HG03095 (cell line): ENCODE data around the gene MRPS7.
A peak's percentile ranks its signal among the peaks of the same experiment; 100 is the strongest.
"Not testable (repeated sequence)": the region's sequence is repeated elsewhere in the genome, so short reads cannot be mapped to it uniquely, and the experiment has no call there.

Source experiments
- ATAC-seq: cut with Tn5 transposase; IDR thresholded peaks from one replicate; pipeline ENCODE4 v1.9.1; 2021; ENCODE audit warnings: moderate library complexity; ENCODE audit not compliant: unreplicated experiment

The MRPS7 gene

DNA sequence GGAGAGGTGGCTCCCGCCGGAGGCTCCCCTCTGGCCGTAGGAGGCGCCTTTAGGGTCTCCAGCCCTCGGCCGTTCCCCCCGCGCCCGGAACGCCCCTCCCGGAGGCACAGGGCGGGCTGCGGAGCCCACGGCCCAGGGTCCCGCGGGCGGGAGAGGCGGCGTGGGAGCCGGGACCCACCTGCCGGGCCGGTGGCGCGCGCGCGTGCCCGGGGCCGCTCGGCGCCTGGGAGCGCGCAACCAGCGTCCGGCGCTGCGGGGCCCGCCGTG is 9.2 kb downstream of the MRPS7 start, which contains the start of gene MIF4GD:
Gene MIF4GD, minus strand, starts transcription at position 266 of the 267 bp plus-strand sequence. CDS start 1,036 bp downstream, outside the sequence.
- ATAC-seq: no peak

DNA sequence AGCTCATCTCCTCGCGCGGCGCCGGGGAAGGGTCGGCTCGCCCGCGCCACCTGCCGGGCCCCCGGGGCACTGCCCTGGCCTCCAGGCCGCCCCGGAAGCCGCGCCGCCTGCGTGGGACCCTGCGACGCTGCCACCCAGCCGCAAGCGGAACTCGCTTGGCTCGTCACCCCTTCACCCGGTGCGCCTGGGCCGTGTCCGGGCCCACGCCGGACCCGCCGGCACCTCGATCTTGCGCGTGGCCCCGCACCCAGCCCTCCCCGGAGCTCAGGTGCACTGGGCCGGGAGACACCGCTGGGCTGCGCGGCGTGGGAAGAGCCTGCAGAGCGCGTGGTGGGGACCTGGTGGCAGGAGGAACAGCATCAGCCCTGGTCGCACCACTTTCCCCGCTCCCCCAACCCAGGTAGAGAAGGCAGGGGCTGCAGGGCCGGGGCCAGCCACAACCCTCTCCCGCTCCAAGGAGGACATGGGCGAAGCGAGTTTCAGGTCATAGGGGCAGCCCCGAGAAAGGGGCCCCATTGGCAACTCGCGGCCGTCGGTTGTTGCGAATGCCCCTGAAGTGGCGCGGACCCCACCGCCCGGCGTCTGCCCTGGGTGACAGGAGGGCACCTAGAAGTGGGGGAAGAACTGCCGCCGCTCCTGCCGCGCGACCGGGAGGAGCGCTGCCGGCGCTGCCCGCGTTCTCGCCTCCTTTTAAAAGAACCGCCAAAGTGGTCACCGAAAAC is 9.7 kb downstream of the MRPS7 start:
- ATAC-seq: peak; percentile 55

DNA sequence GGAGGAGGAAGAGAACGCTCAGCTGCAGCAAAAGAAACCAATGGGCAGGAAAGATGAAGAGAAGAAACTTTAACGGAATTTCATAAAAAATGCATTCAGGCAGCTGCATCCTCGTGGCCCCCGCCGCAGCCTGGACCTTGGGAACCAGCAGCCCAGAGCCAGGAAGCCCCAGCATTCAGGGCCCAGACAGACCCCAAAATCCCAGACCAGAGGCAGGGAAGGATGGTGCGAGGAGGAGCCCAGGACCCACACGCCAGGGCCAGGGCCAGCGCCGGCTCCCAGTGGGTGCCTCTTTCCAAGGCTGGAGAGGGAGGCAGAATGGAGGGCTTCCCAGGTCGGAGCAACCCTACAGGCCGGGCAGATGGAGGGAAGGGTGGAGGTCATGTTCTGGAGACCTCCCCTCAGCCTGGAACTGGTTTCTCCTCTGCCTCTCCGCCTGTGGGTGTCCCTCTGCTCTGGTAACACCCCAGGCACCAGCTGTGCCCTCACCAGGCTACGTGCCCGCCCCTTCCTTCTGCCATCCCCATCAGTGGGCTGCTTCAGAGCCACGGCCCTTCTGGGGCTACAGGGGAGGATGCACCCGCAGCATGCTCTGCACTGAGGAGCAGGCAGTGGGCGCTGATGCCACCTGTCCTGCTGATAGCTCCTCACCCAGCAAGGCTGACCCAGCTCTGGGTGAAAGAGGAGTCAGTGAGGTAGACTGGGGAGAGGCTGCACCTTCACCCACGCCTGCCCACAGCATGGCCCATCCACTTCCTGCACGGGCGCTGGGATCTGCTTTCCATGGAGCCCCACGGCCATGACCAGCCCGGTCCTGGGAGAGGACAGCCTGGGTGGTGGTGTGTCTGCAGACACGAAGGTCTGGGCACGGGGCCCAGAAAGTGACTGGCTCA is 10.5 kb downstream of the MRPS7 start:
- no peak for ATAC-seq

DNA sequence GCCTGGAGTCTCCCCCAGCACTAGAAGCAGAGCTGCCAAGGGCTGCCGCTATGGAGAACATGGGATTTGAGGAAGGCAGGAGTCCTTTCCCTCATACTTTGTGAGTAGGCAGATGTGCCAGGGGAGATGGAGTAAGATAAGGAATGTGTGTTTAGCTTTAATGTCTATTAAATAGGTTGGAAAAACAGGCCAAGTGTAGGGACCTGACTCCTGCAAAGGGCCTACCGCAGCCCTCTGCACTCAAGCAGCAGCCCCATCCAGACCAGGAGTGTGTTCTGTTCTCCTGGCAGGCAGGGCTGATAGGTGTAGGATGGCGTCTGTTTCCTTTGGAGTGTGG is 11.1 kb downstream of the MRPS7 start:
- ATAC-seq: no peak

DNA sequence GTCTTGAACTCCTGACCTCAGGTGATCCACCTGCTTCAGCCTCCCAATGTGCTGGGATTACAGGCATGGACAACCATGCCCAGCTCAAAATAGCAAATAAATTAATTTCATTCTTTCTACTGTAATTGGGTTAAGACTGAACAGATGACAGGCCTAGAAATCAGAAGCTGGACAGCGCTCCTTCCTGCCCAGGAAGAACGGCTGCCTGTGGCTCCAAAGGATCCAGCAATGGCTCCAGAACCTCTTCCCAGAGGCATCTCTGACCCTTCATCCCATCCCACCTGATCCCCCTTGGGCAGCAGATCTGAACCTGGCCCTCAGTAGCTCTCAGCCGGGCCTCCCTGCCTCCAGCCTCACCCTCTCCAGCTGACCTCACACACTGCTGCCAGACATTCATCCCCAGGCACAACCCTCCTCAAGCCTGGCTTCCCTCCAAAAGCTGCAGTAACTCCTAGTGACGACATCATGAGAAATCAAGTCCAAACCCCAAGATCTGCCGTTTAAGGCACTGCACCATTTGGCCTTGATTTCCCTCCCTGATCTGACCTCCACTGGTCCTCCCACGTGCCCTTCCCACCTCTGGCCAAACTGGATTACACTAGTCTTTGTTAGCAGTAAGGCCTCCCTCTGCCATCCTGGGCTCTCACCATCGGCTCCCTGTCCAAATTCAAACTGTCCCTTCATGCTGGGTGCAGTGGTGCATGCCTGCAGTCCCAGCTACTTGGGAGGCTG is 12.5 kb downstream of the MRPS7 start:
- no peak for ATAC-seq

DNA sequence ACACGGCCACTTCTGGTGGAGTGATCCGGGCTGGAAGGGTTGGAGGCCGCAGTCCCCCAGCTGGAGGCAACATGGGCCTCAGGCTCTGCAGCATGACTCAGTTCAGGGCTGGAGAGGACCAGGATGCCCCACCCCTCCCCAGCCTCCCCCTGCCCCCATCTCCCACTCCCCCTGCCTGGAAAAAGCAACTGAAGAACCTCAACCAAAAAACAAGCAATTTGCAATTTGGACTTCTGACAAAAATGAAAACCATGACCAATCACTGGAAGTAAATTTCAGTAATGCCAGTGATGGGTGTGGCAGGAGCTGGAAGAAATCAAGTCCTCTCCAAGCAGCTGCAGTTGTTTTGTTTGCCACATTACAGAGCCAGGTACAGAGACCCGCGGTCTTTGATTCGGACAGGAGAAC is 16.0 kb downstream of the MRPS7 start:
- no peak for ATAC-seq

DNA sequence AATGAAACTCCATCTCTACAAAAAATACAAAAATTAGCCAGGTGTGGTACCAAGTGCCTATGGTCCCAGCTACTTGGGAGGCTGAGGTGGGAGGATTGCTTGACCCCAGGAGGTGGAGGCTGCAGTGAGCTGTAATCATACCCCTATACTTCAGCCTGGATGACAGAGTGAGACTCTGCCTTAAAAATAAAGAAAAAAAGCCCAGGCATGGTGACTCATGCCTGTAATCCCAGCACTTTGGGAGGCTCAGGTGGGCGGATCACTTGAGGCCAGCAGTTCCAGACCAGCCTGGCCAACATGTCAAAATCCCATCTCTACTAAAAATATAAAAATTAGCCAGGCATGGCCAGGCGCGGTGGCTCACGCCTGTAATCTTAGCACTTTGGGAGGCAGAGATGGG is 18.5 kb downstream of the MRPS7 start:
- ATAC-seq: not testable (repeated sequence)

DNA sequence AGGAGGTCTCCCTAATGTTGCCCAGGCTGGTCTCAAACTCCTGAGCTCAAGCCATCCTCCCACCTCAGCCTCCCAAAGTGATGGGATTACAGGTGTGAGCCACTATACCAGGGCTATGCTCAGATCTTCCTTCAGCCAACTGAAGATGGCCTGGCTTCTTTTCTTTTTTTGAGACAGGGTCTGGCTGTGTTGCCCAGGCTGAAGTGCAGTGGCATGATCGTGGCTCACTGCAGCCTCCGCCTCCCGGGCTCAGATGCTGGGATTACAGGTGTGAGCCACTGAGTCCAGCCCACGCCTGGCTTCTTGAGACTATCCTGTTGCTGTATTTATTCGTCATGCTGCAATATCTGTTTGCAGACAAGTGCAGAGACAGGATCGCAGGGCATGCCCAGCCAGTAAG is 23.4 kb downstream of the MRPS7 start:
- no peak for ATAC-seq

DNA sequence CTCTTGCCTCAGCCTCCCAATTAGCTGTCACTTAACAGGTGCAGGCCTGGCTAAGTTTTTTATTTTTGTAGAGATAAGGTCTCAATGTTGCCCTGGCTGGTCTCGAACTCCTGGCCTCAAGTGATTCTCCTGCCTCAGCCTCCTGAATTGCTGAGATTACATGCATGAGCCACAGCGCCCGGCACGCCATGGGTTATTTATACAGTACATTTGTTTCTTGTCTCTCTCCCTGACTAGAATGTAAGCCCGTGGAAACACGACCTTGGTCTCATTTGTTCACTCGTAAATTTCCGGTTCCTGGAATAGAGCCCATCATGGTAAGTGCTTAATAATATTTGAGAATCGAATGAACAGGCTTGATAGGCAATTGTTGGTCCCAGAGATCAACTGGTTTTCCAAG is 25.5 kb downstream of the MRPS7 start:
- ATAC-seq: no peak

DNA sequence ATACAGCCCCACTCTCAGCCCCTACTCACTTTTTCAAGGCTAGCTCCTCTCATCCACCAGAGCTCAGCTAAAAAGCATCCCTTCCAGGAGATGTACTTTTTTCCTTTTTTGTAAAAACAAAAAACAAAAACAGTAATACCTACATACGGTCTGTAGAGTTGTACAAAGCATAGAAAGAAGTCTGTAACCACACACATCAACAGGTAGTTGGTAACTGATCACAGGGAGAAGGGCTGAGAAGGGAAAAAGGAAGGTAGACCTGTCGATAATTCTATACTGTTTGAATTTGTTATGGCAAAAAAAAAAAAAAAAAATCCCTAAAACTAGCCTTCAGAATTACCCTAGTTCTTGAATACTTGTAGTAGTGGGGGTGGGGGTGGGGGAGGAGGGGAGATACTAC is 26.7 kb downstream of the MRPS7 start:
- no peak for ATAC-seq

DNA sequence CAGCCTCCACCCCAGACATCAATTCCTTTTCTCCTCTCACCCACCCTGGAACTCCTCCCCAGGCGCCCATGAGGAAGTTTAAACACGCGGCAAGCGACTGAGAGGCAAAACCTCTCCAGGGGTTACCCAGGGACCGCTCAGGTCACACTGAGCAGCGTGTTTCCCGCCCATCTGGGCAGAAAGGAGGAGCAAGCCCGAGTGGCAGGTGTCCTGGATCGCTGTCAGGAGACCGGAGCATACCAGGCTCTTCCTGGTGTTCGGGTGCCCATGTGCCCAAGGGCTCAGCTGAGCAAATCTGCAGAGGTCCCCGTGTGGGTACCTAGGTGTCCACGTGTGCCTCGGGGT is 27.1 kb downstream of the MRPS7 start:
- peak; percentile 4 for ATAC-seq

DNA sequence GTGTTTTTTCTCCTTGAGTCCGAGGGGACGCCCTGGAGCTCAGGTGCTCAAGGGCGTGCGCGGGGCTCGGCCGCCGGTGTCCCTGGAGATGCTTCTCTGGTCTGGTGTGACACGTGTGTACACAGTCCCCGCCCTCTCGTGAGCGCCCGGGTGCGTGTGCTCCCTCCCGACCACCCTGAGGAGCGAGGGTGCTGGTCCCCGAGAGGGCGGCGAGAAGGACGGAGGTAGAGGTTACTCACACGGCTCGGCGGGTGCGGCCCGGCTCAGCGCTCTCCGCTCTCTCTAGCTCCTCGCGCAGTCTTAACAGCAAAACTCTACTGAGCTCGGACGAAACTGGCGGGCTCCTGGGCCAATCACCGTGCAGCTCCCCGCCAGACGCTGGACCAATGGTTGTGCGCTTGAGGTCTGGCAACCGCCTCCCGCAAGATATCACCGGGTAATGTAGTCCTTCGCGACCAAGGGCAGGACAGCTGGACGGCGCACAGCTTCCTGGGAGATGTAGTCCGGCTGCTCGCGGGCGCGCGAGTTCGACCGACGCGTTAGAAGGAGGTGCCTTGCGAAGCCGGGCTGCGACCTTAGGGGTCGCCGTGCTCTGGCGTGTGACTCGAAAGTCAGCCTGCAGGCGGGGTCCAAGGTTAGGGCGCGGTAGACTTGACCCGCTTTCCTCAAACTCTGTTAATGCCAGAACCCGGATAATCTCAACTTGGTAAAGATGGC is 27.6 kb downstream of the MRPS7 start, which contains the start of gene SLC25A19:
Gene SLC25A19, minus strand, starts transcription at position 319 of the 717 bp plus-strand sequence. CDS start 2,669 bp downstream, outside the sequence.
- ATAC-seq: peak; percentile 92

DNA sequence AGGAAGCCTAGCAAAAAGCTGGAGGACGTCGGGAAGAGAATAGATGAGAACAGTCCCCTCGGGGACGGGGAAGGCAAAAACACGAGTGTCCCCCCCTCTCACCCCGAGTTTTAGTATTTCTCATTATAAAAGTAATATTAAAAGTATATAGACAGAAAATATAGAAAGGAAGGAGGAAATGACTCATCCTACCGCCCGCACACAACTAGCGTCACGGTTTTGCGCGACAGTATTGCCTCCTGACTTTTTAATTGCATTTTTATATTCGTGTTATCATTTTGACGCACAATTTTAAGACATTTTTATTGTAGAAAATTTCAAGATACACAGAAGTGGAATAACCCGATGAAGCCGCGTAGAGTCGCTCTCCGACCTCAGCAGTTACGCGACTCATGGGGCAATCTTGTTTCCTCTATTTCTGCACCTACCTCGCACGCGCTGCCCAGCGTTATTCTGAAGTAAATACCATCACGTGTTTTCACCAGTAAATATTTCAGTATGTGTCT is 28.2 kb downstream of the MRPS7 start:
- ATAC-seq: no peak

DNA sequence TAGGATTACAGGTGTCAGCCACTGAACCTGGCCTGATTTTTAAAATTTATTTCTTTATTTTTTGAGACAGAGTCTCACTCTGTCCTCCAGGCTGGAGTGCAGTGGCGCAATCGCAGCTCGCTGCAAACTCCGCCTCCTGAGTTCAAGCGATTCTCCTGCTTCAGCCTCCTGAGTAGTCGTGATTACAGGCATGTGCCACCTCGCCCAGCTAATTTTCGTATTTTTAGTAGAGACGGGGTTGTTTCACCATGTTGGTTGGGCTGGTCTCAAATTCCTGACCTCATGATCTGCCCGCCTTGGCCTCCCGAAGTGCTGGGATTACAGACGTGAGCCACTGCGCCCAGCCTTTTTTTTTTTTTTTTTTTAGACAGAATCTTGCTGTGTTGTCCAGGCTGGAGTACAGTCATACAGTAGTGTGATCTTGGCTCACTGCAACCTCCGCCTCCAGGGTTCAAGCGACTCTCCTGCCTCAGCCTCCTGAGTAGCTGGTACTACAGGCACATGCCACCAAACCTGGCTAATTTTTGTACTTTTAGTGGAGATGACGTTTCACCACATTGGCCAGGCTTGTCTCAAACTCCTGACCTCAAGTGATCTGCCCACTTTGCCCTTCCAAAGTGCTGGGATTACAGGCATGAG is 31.2 kb downstream of the MRPS7 start:
- ATAC-seq: not testable (repeated sequence)

DNA sequence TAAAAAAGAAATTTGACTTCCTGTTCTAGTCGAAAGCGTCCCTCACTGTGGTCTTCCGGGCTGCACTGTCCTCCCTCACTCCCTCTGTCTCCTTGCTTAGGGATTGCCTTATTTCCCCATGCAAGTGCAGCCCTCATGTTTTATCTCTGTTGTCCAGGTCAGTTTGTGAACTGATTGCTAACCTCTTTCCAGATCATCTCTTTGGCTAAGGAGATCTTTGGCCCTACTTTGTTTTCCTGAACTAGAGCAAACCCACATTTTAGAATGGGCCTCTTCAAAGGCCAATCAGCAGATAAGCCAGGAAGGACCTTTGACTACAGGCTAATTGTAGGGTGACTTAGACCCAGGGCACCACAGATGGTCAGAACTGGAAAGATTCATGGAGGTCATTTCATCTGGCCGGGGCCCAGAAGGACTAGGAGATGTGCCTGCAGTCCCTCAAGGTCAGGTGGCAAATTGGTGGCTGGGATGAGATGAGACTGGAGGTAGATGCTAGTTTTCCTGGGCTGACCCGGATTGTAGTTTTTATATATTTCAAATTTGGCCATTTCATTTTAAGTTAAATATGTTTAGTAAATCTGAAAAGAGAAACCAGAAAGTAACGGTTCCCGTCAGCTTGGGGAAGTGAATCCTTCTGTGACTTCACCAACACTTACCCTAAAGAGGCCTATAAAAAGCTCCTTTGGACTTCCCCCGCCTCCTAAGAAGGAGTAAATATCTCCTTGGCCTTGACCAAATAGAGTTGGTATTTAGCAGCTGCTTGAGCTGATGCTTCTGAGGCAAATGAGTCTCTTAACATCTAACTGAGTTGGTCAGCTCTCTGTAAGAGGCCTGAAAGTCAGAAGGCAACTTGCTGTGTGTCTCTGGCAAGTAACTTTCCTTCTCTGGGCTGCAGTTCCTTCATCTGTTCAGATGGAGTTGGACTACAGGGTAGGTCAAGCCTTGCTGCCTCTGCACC is 33.8 kb downstream of the MRPS7 start:
- peak; percentile 59 for ATAC-seq

DNA sequence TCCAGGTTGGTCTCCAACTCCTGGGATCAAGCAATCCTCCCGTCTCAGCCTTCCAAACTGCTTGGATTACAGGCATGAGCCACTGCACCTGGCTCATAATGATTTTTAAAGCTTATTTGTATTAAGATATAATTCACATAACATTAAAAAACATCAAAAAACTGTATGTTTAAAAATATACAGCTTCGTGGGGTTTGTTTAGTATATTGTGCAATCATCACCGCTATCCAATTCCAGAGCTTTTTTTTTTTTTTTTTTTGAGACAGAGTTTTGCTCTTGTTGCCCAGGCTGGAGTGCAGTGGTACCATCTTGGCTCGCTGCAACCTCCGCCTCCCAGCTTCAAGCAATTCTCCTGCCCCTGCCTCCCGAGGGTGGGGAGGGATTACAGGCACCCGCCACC is 38.6 kb downstream of the MRPS7 start:
- ATAC-seq: no peak

DNA sequence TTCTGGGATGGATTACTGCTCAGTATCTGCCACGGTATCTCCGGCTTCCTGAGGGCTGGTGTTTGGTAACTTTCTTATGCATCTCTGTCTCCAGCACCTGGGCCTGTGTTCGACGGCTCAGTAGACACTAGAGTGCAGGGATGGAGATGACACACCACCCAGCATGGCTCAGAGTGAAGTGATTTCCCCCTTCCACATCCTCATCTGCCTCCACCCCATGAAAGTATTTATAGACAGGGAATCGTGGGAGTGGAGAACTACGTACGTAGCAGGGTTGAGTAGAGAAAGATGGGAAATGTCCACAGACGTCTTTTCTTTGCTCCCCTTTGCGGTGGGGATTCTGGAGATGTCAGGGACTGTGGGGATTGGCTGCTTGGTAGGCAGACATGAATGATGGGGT is 39.4 kb downstream of the MRPS7 start:
- ATAC-seq: no peak

DNA sequence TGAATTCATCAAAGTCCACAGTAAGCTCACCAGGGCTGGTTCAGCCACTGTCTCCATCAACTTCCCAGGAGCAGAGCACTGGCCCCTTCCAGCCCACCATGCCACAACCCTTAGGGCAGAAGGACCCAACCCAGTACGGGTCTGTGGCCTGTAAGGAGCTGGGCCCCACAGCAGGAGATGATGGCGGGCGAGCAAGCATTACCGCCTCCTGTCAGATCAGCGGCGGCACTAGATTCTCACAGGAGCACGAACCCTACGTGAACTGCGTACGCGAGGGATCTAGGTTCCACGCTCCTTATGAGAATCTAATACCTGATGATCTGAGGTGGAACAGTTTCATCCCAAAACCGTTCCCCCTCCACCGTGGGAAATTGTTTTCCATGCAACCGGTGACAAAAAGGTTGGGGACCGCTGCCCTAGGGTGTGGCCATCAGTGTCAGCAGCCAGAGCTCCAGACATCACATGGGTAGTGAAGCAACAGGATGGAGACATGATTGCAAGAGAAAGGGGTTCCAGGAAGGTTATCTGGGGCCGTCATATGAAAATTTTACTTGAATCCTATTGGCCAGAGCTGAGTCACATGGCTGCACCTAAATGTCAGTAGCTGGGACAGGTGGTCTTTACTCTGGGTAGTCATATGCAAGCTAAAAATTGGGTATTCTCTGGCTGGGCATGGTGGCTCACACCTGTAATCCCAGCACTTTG is 40.0 kb downstream of the MRPS7 start:
- ATAC-seq: no peak
